H1 (cell line): ENCODE measurements around the gene LMNB1. TPM values are rescaled to one million over a fixed set of nuclear protein-coding genes. Genes with fewer than 3 reads are reported as not detected.

Experiments
- CTCF ChIA-PET: fragments of 300-600 bp; sonication (Branson Sonifier 250); formaldehyde crosslinking; loops from one replicate; lab custom pipeline; 2021; ENCODE audit not compliant: partially characterized antibody; lab: Charles Lee
- POLR2A ChIA-PET: fragments of 300-600 bp; sonication (Branson Sonifier 250); formaldehyde crosslinking; loops from one replicate; lab custom pipeline; 2021; ENCODE audit warnings: inconsistent platforms; ENCODE audit not compliant: partially characterized antibody; lab: Charles Lee
- DNase-seq, 2 experiments: peaks; one replicate each; pipeline versions ENCODE4 v3.0.0 to v3.0.0-alpha.2; 2010 to 2022; ENCODE audit warnings: low spot score in 2 of 2, low read depth in 1 of 2, mixed read lengths in 1 of 2
- FAIRE-seq: peaks from 2 replicates; lab custom pipeline; 2011; peaks lifted over from hg19 to GRCh38; lab: Jason Lieb, UNC
- H2AFZ ChIP-seq: 2 replicates; pipeline ENCODE4 v1.8.1; 2012; ENCODE audit warnings: low read length, inconsistent platforms
- H2AK5ac ChIP-seq: 2 replicates; pipeline ENCODE4 v1.6.1; 2013; ENCODE audit warnings: low read depth, low read length
- H2BK120ac ChIP-seq: replicated peaks from 2 replicates; pipeline ENCODE3; 2013; ENCODE audit warnings: low read depth, low read length, inconsistent platforms
- H2BK12ac ChIP-seq: 2 replicates; pipeline ENCODE4 v1.6.1; 2013; ENCODE audit warnings: low read depth, low read length
- H2BK15ac ChIP-seq: 2 replicates; pipeline ENCODE4 v1.6.1; 2013; ENCODE audit warnings: low read length
- H2BK20ac ChIP-seq: 2 replicates; pipeline ENCODE4 v1.6.1; 2013; ENCODE audit warnings: low read length
- H2BK5ac ChIP-seq: 2 replicates; pipeline ENCODE4 v1.6.1; 2013; ENCODE audit warnings: low read depth, low read length
- H3K14ac ChIP-seq: 2 replicates; pipeline ENCODE4 v1.6.1; 2013; ENCODE audit warnings: inconsistent platforms; ENCODE audit not compliant: insufficient read length
- H3K18ac ChIP-seq: 2 replicates; pipeline ENCODE4 v1.6.1; 2013; ENCODE audit warnings: low read length; ENCODE audit errors: extremely low read depth
- H3K23ac ChIP-seq: 2 replicates; pipeline ENCODE4 v1.6.1; 2013; ENCODE audit warnings: inconsistent platforms; ENCODE audit not compliant: insufficient read length
- H3K23me2 ChIP-seq: 2 replicates; pipeline ENCODE4 v1.6.1; 2013; ENCODE audit warnings: low read depth, low read length
- H3K27ac ChIP-seq: 2 replicates; pipeline ENCODE4 v1.6.1; 2011; ENCODE audit warnings: low read depth, low read length, inconsistent platforms
- H3K27me3 ChIP-seq, 4 experiments: replicated peaks in 1 of 4; 1 replicate in 1 of 4; 2 replicates in 3 of 4; pipeline versions ENCODE4 v1.6.1 to v1.8.1; 2011 to 2013; ENCODE audit warnings: low read length in 3 of 4, mild to moderate bottlenecking in 3 of 4, inconsistent platforms in 2 of 4, mixed read lengths in 2 of 4, moderate library complexity in 1 of 4; ENCODE audit not compliant: control insufficient read depth in 3 of 4, insufficient read depth in 3 of 4; ENCODE audit errors: extremely low read depth in 1 of 4
- H3K36me3 ChIP-seq, 4 experiments: 2 replicates each; pipeline versions ENCODE4 v1.6.1 to v1.8.1; 2011 to 2013; ENCODE audit warnings: mild to moderate bottlenecking in 4 of 4, low read length in 3 of 4, moderate library complexity in 2 of 4, control low read depth in 1 of 4, inconsistent platforms in 1 of 4; ENCODE audit not compliant: insufficient read depth in 4 of 4, control insufficient read depth in 2 of 4
- H3K4ac ChIP-seq: replicated peaks from 2 replicates; pipeline ENCODE3; 2013; ENCODE audit warnings: low read length, low read depth, mixed read lengths, inconsistent platforms; ENCODE audit not compliant: insufficient read length
- H3K4me1 ChIP-seq, 4 experiments: replicated peaks in 1 of 4; 1 replicate in 1 of 4; 2 replicates in 3 of 4; pipeline versions ENCODE4 v1.6.1 to v1.8.1; 2011 to 2013; ENCODE audit warnings: low read length in 3 of 4, inconsistent platforms in 2 of 4, mixed read lengths in 1 of 4; ENCODE audit not compliant: insufficient read depth in 4 of 4, control insufficient read depth in 3 of 4
- H3K4me2 ChIP-seq, 2 experiments: 2 replicates each; pipeline versions ENCODE4 v1.6.1 to v1.8.1; 2011 to 2013; ENCODE audit warnings: low read depth in 2 of 2, low read length in 2 of 2, control low read depth in 1 of 2, inconsistent platforms in 1 of 2, mild to moderate bottlenecking in 1 of 2; ENCODE audit not compliant: insufficient read depth in 1 of 2
- H3K4me3 ChIP-seq, 4 experiments: fragments of 200-600, 300-600 bp in 1 of 4; sonication (generic), shearing (Covaris generic), sonication (Bioruptor Twin) in 1 of 4; 2 replicates each; pipeline versions ENCODE4 v1.5.1 to v1.8.1; 2011 to 2016; ENCODE audit warnings: low read length in 4 of 4, low read depth in 3 of 4, control low read depth in 2 of 4, inconsistent platforms in 2 of 4, mild to moderate bottlenecking in 2 of 4, mixed read lengths in 1 of 4, moderate library complexity in 1 of 4; ENCODE audit not compliant: insufficient read depth in 2 of 4; ENCODE audit errors: extremely low read depth in 1 of 4
- H3K56ac ChIP-seq: replicated peaks from 2 replicates; pipeline ENCODE3; 2013; ENCODE audit warnings: low read depth, mild to moderate bottlenecking, mixed read lengths, low read length, inconsistent platforms; ENCODE audit not compliant: insufficient read length
- H3K79me1 ChIP-seq: 2 replicates; pipeline ENCODE4 v1.6.1; 2013; ENCODE audit warnings: low read depth, low read length, control low read depth
- H3K79me2 ChIP-seq, 2 experiments: 2 replicates each; pipeline versions ENCODE4 v1.6.1 to v1.8.1; 2012 to 2013; ENCODE audit warnings: low read length in 2 of 2, mild to moderate bottlenecking in 2 of 2, inconsistent platforms in 1 of 2; ENCODE audit not compliant: insufficient read depth in 2 of 2, control insufficient read depth in 1 of 2
- H3K9ac ChIP-seq, 4 experiments: replicated peaks in 1 of 4; 1 replicate in 1 of 4; 2 replicates in 3 of 4; pipeline versions ENCODE4 v1.6.1 to v1.8.1; 2011 to 2013; ENCODE audit warnings: low read depth in 3 of 4, low read length in 3 of 4, control low read depth in 2 of 4, mild to moderate bottlenecking in 2 of 4, moderate library complexity in 2 of 4, inconsistent platforms in 1 of 4; ENCODE audit errors: extremely low read depth in 1 of 4
- H3K9me3 ChIP-seq, 2 experiments: 2 replicates each; pipeline versions ENCODE4 v1.6.1 to v1.8.1; 2012 to 2013; ENCODE audit warnings: mild to moderate bottlenecking in 2 of 2, moderate library complexity in 2 of 2, control low read depth in 1 of 2, inconsistent platforms in 1 of 2, low read depth in 1 of 2, low read length in 1 of 2, mixed read lengths in 1 of 2; ENCODE audit not compliant: insufficient read depth in 2 of 2
- H4K20me1 ChIP-seq, 2 experiments: replicated peaks in 1 of 2; 2 replicates each; pipeline versions ENCODE3 to v1.8.1; 2011 to 2013; ENCODE audit warnings: inconsistent platforms in 2 of 2, low read length in 2 of 2, mild to moderate bottlenecking in 1 of 2; ENCODE audit not compliant: insufficient read depth in 2 of 2, control insufficient read depth in 1 of 2
- H4K5ac ChIP-seq: 2 replicates; pipeline ENCODE4 v1.6.1; 2013; ENCODE audit warnings: low read length, low read depth, mixed read lengths, inconsistent platforms; ENCODE audit not compliant: insufficient read length
- H4K8ac ChIP-seq: 2 replicates; pipeline ENCODE4 v1.8.0; 2013; ENCODE audit warnings: mild to moderate bottlenecking, moderate library complexity, low read length, inconsistent platforms; ENCODE audit not compliant: insufficient read depth; ENCODE audit errors: extremely low read depth
- H4K91ac ChIP-seq: replicated peaks from 2 replicates; pipeline ENCODE3; 2013; ENCODE audit warnings: low read length, mixed read lengths, inconsistent platforms; ENCODE audit not compliant: insufficient read length
- BRCA1 ChIP-seq: IDR thresholded peaks from 2 replicates; pipeline ENCODE4 v1.6.1; 2012; ENCODE audit warnings: low read depth, low read length, improper control_type of control experiment
- CREB1 ChIP-seq: IDR thresholded peaks from 2 replicates; pipeline ENCODE4 v1.6.1; 2012; ENCODE audit warnings: inconsistent platforms
- FOSL1 ChIP-seq: IDR thresholded peaks from 2 replicates; pipeline ENCODE4 v1.6.1; 2011; ENCODE audit warnings: mild to moderate bottlenecking, low read depth, low read length, moderate library complexity; ENCODE audit not compliant: insufficient read depth
- KDM1A ChIP-seq: fragments of 200-600, 300-600 bp; sonication (generic); IDR thresholded peaks from 2 replicates; pipeline ENCODE4 v1.7.1; 2016; ENCODE audit warnings: mild to moderate bottlenecking, low read length, borderline replicate concordance
- NANOG ChIP-seq: IDR thresholded peaks from 2 replicates; pipeline ENCODE4 v1.6.1; 2011; ENCODE audit warnings: low read length, low read depth, mild to moderate bottlenecking, inconsistent platforms; ENCODE audit not compliant: insufficient read depth, poor library complexity, severe bottlenecking
- RAD21 ChIP-seq, 2 experiments: IDR thresholded peaks in 1 of 2; conservative IDR thresholded peaks in 1 of 2; 2 replicates each; pipeline ENCODE4 v1.6.1; 2011; ENCODE audit warnings: low read depth in 2 of 2, low read length in 2 of 2, improper control_type of control experiment in 1 of 2, inconsistent platforms in 1 of 2, mild to moderate bottlenecking in 1 of 2, moderate library complexity in 1 of 2
- SP1 ChIP-seq: IDR thresholded peaks from 2 replicates; pipeline ENCODE4 v1.6.1; 2011; ENCODE audit warnings: low read depth, low read length
- ZNF274 ChIP-seq: IDR thresholded peaks from 2 replicates; pipeline ENCODE4 v1.7.0; 2012; ENCODE audit warnings: low read length, borderline replicate concordance; ENCODE audit errors: extremely low read depth
- WGBS, 2 experiments: shearing (Covaris generic) in 1 of 2; methylation state at CpG; one replicate each; pipeline versions ENCODE4 v1.1.6 to v1.1.7; 2013 to 2015; ENCODE audit warnings: low lambda C conversion rate in 2 of 2, mixed read lengths in 2 of 2, inconsistent platforms in 1 of 2, low coverage in 1 of 2, missing lambda C conversion rate in 1 of 2; ENCODE audit not compliant: insufficient replicate concordance in 2 of 2, insufficient coverage in 1 of 2, insufficient read length in 1 of 2; ENCODE audit errors: extremely low coverage in 1 of 2, missing lambda C conversion rate in 1 of 2; 5-methylcytosine and 5-hydroxymethylcytosine counted together
- polyA plus RNA-seq, 7 experiments: library from polyadenylated mRNA; depleted of rRNA in 3 of 7; stranded (reverse) in 5 of 7; unstranded in 2 of 7; fragments of >200 nt in 5 of 7; fragments of 200-250 nt in 2 of 7; gene quantifications; 1 replicate in 5 of 7; 2 replicates in 1 of 7; 4 replicates in 1 of 7; pipeline versions ENCODE4 v1.2.1 to v1.2.3, GENCODE V29; 2011 to 2013; ENCODE audit warnings: missing spikeins in 2 of 7, mixed read lengths in 2 of 7
- total RNA-seq: library from RNA; stranded (reverse); fragmentation: NEBNext Ultra II Directional; extraction: Animal tissue kit (Norgen Biotek cat#: 25700); gene quantifications from 2 replicates; pipeline ENCODE4 v1.2.1, GENCODE V29; 2021
- TF ChIP-seq, protein P1 (sequence below), 3 experiments: IDR thresholded peaks; 1 replicate in 2 of 3; 2 replicates in 1 of 3; pipeline versions ENCODE4 v1.5.1 to v1.6.1; 2011; ENCODE audit warnings: low read length in 3 of 3, mild to moderate bottlenecking in 3 of 3, inconsistent platforms in 2 of 3, low read depth in 1 of 3, moderate library complexity in 1 of 3; ENCODE audit not compliant: insufficient read depth in 1 of 3; ENCODE audit errors: control extremely low read depth in 1 of 3

Gene LMNB1
- total and polyA plus RNA-seq, 2 of the 8 experiments (the other 6 are each of a cell fraction or from before 2014, with no cell fraction given), result 73.5 to 225 TPM

DNA sequence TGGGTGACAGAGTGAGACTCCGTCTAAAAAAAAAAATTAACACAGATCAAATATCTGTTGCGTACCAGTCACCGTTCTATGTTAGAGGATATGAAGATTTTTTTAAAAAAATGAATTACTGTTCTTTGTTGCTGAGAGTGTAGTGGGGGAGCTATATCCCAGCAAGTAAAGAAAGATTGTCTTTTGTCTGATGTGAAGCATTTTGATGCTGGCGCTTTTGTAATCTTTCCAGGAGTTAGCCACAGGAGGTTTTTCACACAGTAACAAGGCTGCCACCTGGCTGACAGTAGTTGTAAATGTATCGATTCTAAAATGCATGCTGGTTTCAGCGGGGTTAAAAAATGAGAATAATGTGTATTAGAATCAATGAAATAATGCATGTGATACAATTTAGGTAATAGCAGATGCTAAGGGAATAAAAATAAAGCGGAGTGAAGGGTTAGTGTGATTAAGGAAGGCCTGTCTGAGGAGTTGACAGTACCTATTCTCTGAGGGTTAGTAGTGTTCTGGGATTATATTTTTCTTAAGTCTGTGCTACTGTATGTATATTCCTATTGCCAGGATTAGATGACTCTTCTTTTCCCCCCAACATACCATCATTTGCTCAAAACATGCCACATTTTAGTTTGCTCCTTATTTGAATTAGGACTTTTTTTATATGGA, 3.4 kb downstream of the LMNB1 start:
- Histone ChIP-seq H3K56ac (no peak overlapping the region), H4K20me1 (peaks cover 11 to 16% of the 10 kb centered on the region in 2 experiments), H3K9ac (no peak overlapping the region), H2AFZ (no peak overlapping the region), H2BK12ac (no peak overlapping the region), H4K5ac (no peak overlapping the region), H3K27ac (no peak overlapping the region), H3K27me3 (no peaks in the 10 kb centered on the region), H2BK5ac (no peak overlapping the region), H3K18ac (no peak overlapping the region), H3K9me3 (no peaks in the 10 kb centered on the region), H2BK15ac (no peak overlapping the region), H3K36me3 (peaks cover 0 to 5% (median 0%) of the 10 kb centered on the region in 4 experiments; a peak in 2 of 8 replicates), H3K14ac (no peak overlapping the region), H3K79me1 (0 out of 2 replicates have a peak, but pooled peaks cover 2% of the 10 kb centered on the region), H3K4me1 (peaks cover 0 to 12% (median 0%) of the 10 kb centered on the region in 4 experiments; a peak in 3 of 7 replicates), H2AK5ac (no peak overlapping the region), H4K8ac (no peak overlapping the region), H3K23me2 (peaks cover 7% of the 10 kb centered on the region), H2BK20ac (no peak overlapping the region), H3K4me2 (peak overlapping the region in 1 of 2 experiments; percentile 39; a peak in 3 of 4 replicates), H3K4me3 (peak overlapping the region in 1 of 4 experiments; percentile 23; a peak in 2 of 8 replicates), H4K91ac (no peak overlapping the region), H3K79me2 (peaks cover 39 to 77% of the 10 kb centered on the region in 2 experiments), H3K4ac (no peak overlapping the region), H3K23ac (no peak overlapping the region), H2BK120ac (no peak overlapping the region)
- 52% methylated on average over 7 of the region's 7 CpGs; no CpG with 5 or more reads in 1 of the 2 experiments for WGBS, 2 experiments
- FAIRE-seq (no peak), DNase-seq (no peak)
- ChIA-PET POLR2A (interaction anchor here (0.7 to 8.5 kb wide), 10 partner anchors 8 to 186 kb away, joined by 3 to 146 read pairs (median 4); partner anchors contain the start of gene ALDH7A1), CTCF (interaction anchor here (0.6 to 11.1 kb wide), 29 partner anchors 9 to 711 kb away, joined by 3 to 251 read pairs (median 4); partner anchors contain the start of gene PHAX)
- TF ChIP-seq, protein P1, sequence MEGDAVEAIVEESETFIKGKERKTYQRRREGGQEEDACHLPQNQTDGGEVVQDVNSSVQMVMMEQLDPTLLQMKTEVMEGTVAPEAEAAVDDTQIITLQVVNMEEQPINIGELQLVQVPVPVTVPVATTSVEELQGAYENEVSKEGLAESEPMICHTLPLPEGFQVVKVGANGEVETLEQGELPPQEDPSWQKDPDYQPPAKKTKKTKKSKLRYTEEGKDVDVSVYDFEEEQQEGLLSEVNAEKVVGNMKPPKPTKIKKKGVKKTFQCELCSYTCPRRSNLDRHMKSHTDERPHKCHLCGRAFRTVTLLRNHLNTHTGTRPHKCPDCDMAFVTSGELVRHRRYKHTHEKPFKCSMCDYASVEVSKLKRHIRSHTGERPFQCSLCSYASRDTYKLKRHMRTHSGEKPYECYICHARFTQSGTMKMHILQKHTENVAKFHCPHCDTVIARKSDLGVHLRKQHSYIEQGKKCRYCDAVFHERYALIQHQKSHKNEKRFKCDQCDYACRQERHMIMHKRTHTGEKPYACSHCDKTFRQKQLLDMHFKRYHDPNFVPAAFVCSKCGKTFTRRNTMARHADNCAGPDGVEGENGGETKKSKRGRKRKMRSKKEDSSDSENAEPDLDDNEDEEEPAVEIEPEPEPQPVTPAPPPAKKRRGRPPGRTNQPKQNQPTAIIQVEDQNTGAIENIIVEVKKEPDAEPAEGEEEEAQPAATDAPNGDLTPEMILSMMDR (IDR thresholded peaks at IDR 0.05; ENCODE audit: control extremely low read depth in 1 of 3, insufficient read depth in 1 of 3, low read depth in 1 of 3, low read length in 3 of 3), result peak in 2 of 3 experiments; percentile 60 to 68; a peak in 3 of 4 replicates
- TF ChIP-seq NANOG (no peak), KDM1A (no peak), RAD21 (IDR thresholded peaks at IDR 0.05 in 1 of 2, conservative IDR thresholded peaks at IDR 0.05 in 1 of 2; ENCODE audit: low read depth in 2 of 2, low read length in 2 of 2) (peak; percentile 75 to 78), BRCA1 (no peak), ZNF274 (no peak), SP1 (no peak), FOSL1 (no peak), CREB1 (no peak)
